Uterus (tissue), 2 donors: ENCODE measurements around the gene ARHGEF1.

Experiments
- POLR2A ChIP-seq, 2 donors: fragments of 450-650 bp; IDR thresholded peaks; one replicate each; pipeline ENCODE4 v1.6.1; 2016; ENCODE audit warnings: antibody characterized with exemption in 2 of 2, mild to moderate bottlenecking in 1 of 2, moderate library complexity in 1 of 2
- TF ChIP-seq, protein P1 (sequence below), 4 experiments: fragments of 200-600 bp in 2 of 4; fragments of 450-650 bp in 2 of 4; sonication (generic) in 2 of 4; IDR thresholded peaks; one replicate each; pipeline ENCODE4 v1.5.1; 2016 to 2019; ENCODE audit warnings: antibody characterized with exemption in 4 of 4, mild to moderate bottlenecking in 2 of 4, moderate library complexity in 1 of 4

DNA sequence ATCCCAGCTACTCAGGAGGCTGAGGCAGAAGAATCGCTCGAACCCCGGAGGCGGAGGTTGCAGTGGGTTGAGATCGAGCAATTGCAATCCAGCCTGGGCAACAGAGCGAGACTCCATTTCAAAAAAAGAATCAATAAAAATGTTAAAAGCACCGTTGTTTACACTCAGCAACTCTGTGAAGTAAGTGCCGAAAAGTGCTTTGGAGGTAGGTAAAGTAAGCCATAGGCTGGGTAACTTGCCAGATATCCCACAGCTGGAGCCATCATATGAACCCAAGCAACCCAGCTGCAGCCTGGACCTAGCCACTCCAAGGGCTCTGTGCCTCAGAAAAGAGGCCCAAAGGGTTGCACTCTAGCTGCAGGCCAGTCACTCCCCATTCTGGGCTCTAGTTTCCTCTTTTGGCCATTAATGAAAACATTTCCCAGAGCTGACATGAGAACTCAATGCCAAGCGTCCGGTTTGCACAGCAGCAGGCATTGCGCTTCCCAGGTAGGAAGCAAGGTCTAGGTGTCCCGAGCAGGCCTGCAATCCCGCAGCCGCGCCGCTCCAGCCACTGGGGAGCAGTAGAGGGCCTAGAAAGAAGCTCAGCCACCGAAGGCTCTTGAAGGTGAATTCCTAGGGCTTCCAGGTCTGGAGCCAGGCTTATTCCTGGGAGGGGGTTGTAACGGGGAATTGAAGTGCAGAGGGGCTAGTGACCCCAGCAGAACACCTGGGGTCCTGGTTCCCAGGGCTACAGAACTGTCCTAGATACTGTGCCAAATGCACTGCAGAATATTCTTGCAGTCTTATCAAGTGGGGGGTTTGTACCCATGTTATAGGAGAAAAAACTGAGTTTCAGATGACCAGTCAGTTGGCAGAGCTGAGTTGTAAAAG, 10.0 kb upstream of the ARHGEF1 start:
- TF ChIP-seq, protein P1, sequence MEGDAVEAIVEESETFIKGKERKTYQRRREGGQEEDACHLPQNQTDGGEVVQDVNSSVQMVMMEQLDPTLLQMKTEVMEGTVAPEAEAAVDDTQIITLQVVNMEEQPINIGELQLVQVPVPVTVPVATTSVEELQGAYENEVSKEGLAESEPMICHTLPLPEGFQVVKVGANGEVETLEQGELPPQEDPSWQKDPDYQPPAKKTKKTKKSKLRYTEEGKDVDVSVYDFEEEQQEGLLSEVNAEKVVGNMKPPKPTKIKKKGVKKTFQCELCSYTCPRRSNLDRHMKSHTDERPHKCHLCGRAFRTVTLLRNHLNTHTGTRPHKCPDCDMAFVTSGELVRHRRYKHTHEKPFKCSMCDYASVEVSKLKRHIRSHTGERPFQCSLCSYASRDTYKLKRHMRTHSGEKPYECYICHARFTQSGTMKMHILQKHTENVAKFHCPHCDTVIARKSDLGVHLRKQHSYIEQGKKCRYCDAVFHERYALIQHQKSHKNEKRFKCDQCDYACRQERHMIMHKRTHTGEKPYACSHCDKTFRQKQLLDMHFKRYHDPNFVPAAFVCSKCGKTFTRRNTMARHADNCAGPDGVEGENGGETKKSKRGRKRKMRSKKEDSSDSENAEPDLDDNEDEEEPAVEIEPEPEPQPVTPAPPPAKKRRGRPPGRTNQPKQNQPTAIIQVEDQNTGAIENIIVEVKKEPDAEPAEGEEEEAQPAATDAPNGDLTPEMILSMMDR (IDR thresholded peaks at IDR 0.05): peak; percentile 18 to 48 (median 35)
- TF ChIP-seq POLR2A (IDR thresholded peaks at IDR 0.05): no peak
